NCI-H128 (cell line): Measurements from ENCODE around the gene COTL1.

Experiments used
- DNase-seq: peaks from one replicate; lab custom pipeline; 2025; ENCODE audit not compliant: unreplicated experiment; lab: John Stamatoyannopoulos, UW

COTL1 gene

GRCh38 chr16:84617791-84618580, at the start of gene COTL1:
Gene COTL1, minus strand, starts transcription at chr16:84618078. Its CDS starts 164 bp downstream, at chr16:84617914.
- peak; percentile 78 for DNase-seq

DNA sequence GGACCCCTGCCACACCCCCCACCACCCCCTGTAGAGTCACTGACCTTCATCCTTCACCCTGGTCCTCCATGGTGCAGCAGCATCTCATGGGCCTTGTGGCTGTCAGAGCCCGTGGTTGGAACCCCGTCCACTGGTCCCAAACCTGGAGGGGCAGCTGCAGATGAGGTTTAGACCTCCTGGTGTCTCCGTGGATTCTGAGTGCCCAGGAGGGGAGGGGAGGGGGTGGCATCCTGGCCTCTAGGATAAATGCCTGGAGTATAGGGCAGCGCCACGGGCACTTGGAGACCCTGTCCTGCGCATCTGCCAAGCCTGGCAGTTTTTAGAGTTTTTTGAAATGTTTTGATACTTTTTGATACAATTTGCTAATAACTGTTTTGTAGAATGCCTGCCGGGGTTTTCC, 48.0 kb upstream of the COTL1 start:
- no peak for DNase-seq

GRCh38 chr16:84665359-84665758, 47.5 kb upstream of the COTL1 start:
- no peak for DNase-seq

DNA sequence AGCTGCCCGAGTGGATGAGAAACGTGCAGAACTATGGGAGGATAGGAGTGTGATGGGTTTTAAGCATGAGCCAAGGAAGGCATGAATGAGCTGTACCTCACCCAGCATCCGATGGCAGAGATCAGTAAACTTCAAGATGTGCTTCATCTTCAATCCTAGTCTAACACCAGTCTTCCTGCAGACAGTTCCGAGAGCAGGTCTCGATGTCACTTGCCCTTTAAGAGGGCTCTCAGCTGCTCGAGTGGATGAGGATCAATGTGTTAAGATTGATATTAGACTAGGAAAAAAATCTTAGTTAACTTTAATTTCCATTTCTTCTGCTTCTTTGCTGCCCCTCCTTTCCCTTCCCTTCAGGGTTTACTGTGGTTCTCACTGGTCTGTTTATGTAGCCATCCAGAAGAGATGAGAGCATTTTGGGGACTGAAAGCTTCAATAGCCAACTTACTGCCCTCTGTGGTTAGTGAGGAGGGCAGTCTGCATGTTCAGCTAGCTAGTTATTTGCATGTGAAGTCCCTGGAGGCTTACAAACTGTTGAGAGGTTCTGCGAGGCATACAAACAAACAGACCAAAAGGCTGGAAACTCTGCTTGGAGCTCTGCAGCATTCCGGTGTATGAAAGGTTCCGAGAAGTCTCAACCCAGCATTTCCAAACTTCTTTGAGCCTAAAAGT, 45.7 kb upstream of the COTL1 start:
- no peak for DNase-seq

DNA sequence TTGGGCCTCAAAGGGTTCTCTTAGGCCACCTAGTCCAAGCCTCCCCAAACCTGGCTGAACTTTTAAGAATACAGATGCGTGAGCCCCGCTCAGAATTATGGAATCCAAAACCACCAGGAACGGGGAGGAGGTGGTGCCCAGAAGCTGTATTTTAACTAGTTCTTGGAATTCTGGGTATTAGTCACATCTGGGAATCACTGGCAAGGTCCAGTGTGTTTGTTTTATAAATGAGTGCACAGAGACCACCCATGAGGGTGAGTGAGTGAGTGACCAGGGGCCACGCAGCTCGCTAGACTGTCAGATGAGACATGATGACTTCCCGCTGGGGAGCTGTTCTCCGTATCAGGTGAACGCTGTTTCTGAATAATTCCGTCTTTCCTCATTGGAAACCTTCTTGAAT, 44.6 kb upstream of the COTL1 start:
- no peak for DNase-seq

DNA sequence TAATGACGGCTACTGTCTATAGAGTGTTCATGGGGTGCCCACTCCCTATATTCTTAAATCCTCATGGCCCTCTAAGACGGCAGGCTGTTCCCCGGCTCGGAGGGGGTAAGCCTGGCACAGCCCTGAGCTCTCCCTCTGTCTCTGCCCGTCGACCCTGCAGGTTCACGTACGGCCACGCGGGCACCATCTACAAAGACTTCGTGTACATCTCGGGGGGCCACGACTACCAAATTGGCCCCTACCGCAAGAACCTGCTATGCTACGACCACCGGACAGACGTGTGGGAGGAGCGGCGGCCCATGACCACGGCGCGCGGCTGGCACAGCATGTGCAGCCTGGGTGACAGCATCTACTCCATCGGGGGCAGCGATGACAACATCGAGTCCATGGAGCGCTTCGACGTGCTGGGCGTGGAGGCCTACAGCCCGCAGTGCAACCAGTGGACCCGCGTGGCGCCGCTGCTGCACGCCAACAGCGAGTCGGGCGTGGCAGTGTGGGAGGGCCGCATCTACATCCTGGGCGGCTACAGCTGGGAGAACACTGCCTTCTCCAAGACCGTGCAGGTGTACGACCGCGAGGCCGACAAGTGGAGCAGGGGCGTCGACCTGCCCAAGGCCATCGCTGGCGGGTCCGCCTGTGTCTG, 43.7 kb upstream of the COTL1 start:
- no peak for DNase-seq

DNA sequence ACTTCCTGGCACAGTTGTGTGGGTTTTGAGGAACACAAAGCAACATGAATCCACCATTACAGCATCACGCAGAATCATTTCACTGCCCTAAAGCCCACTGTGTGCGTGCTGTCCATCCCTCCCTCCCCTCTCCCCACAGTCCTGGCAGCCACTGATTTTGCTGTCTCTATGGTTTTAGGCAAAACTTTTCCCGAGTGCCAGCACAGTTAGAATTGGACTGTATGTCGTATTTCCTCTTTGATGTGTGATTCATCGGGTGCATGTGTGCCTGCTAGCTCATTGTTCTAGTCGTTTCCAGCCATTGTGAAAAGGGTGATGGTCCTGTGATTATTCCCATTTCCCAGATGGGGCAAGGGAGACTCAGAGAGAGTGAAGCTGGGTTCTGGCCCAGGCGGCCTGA, 43.1 kb upstream of the COTL1 start:
- no peak for DNase-seq

DNA sequence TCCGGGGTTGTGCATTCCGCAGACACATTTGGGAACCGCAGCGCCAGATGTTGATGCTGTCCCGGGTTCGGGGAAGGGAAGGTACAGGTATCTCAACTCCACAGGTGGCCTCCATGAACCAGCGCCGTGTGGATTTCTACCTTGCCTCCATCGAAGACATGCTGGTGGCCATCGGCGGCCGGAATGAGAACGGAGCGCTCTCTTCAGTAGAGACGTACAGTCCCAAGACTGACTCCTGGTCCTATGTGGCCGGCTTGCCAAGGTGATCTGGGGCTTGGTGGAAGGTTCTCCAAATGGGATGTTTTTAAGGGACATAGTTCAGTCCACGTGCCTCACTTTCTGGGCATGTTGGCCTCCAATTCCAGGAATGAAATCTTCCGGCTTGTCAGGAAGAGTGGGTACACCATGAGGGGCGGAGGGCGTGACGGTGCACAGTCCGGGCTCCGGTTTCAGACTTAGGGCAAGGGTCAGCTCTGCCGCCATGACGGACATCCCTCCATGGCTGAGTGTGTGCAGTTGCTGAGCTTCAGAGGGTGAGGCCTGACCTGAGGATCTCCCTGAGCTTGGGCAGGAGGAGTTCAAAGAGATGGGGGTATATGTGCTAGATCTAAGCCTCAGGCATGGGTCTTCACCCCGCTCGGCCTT, 41.9 kb upstream of the COTL1 start:
- no peak for DNase-seq

- no peak for DNase-seq
These were observed 40.8 kb upstream of the COTL1 start for GRCh38 chr16:84658690-84659089.

DNA sequence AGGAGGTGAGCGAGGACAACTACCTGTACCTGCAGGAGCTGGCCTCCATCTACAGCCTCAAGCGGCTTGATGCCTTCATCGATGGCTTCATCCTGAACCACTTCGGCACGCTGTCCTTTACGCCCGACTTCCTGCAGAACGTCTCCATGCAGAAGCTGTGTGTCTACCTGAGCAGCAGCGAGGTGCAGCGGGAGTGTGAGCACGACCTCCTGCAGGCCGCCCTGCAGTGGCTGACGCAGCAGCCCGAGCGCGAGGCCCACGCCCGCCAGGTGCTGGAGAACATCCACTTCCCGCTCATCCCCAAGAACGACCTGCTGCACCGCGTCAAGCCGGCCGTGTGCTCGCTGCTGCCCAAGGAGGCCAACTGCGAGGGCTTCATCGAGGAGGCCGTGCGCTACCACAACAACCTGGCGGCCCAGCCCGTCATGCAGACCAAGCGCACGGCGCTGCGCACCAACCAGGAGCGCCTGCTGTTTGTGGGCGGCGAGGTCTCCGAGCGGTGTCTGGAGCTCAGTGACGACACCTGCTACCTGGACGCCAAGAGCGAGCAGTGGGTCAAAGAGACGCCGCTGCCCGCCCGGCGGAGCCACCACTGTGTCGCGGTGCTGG, 39.5 kb upstream of the COTL1 start:
- DNase-seq, result no peak

- no peak for DNase-seq
These were observed 38.8 kb upstream of the COTL1 start for GRCh38 chr16:84656649-84657048.

- DNase-seq, result no peak
These were observed 37.1 kb upstream of the COTL1 start for GRCh38 chr16:84654998-84655397.

GRCh38 chr16:84654238-84654637, 36.4 kb upstream of the COTL1 start:
- no peak for DNase-seq

DNA sequence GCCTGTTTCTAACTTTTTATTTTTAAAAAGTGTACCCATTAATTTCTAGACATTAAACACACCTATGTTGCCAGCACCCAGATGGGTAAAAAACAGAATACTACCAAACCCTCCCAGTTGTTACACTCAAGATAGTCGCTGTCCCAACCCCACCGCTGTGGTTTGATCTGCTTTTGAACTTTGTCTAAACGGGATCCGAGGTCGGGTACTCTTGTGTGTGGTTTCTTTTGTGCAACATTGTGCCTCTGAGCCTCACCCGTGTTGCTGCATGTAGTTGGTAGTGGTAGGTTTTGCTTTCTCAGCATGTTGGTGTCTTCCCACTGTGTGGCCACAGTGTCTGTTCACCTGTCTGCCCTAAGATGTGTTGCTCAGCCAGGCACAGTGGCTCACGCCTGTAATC, 34.7 kb upstream of the COTL1 start:
- DNase-seq, result no peak

- DNase-seq, result no peak
These were observed 32.4 kb upstream of the COTL1 start for GRCh38 chr16:84650062-84650991.

GRCh38 chr16:84649511-84649861, 31.6 kb upstream of the COTL1 start:
- no peak for DNase-seq

DNA sequence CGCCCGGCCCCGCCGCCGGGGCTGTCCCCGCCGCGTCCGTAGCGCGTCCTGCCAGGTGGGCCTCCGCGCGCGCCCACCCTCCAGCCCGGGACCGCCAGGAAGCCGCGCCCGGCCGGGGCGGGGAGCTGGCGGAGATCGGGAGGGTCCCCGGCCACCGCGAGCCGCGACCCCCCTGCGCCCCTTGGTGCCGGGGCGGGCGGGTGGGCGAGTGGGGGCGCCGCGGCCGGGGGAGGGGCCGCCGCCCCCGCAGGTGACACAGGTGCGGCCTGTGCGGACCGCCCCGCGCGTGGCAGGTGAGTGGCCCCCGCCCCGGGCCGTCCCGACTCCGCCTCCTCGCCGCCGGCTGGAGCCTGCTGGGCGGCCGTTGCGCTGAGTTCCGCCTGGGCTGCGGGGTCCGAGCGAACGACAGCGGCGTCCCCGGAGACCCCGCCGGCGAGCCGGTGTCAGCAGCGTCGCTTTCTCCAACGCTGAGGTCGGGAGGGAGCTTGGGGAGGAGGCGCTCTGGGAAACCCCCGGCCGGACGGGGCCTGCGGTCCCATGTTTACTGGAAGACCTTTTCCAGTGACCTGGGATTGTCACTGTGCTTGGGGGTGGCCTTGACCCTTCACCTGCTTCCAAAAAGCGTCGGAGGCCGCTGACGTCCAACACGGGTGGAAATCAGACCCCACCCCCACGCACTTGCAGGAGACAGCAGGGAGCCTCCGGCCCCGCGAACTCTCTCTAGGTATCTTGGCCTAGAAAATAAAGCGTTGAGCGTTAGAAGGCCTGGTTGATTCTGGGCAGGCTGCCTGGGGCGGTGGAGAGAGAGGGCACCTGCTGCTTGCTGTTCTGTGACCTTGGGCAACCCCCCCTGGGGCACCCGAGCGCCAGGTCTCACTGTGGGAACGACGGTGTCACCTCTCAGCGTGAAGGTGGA, 31.0 kb upstream of the COTL1 start:
- no peak for DNase-seq

- no peak for DNase-seq
These were observed 30.1 kb upstream of the COTL1 start, which contains the start of gene KLHL36 for GRCh38 chr16:84647828-84648594. Gene KLHL36, plus strand, starts transcription at chr16:84648511. Its CDS starts 2,357 bp downstream, at chr16:84650868.
